Stimulated activated CD4-positive, alpha-beta T cell treated with anti-CD3 and anti-CD28 coated beads, Interleukin-1b, Interleukin-23, amount 100 ng/mL, for 4 hours (primary cell): ENCODE measurements around the gene EPHA2.
"Not testable (repeated sequence)": the region's sequence is repeated elsewhere in the genome, so short reads cannot be mapped to it uniquely, and the experiment has no call there.

Experiments
- DNase-seq, 2 donors: peaks; one replicate each; pipeline ENCODE4 v3.0.0-alpha.2; 2020; ENCODE audit warnings: low read depth in 2 of 2

EPHA2 gene

DNA sequence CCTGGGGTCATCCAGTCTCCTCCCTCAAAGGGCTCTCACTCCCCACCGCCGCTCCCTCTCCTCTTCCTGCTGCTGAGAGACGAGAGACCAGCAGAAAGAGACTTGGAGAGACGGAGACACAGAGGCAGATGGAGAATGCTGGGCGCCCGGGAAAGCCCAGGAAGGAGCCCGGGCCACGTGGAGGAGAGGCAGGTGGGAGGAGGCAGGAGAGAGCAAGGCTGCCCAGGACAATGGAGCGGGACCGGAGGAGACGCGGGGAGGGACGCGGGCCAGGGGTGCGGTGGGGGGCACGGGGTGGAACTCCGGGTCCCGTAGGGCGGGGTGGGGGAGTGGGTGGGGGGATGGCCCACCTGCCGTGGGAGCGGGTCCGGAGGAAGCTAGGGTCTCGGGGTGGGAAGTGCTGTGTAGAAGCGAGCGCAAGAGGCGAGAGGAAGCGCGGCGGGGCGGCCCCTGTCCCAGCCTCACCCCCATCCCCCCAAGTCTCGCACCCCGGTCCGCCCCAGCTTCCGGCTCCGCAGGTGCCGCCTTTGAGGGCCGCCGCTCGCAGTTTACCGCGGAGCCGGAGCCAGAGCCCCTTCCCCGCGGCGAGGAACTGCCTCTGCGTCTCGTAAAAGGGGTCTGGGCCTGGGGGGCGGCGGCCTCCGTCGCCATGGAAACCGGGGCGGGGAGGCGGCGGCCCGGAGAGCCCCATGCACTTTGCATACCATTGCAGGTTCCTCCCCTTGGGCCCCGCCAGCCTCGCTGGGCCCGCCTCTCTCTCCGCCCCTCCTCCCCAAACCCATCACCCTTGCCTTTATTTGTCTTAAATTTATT, 11.7 kb upstream of the EPHA2 start:
- DNase-seq: peak; percentile 50 to 61

DNA sequence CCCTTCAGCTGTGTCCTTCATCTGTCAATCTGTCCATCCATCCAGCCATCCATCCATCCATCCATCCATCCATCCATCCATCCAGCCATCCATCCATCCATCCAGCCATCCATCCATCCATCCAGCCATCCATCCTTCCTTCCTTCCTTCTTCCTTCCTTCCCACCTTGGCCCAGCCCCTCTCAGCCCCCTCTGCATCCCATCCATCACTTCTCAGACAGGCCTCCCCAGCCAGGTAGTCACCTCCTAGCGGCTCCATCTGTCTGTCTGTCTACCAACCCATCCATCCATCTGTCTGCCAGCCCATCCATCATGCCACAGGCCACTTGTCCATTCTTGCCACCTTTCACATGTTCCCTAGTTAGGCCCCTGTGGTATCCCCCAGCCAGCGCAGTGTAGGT, 10.2 kb upstream of the EPHA2 start:
- no peak for DNase-seq

DNA sequence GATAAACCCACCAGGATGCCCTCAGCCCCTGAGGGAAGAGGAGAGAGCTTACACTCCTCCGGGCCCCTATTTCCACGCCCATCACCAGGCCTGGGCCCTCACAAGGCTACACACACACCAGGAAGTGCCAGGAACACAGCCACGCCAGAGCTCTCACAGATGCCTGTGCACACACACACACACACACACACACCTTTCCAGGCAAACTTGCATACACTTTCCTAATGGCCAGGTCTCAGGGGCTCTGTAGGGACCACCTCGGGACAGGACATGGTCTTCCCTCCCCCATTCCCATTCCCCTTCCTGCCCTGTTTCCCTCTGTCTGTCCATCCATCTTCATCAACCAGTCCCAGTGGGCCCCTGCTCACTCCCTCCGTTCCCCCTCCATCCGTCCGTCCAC, 9.7 kb upstream of the EPHA2 start:
- DNase-seq: no peak

DNA sequence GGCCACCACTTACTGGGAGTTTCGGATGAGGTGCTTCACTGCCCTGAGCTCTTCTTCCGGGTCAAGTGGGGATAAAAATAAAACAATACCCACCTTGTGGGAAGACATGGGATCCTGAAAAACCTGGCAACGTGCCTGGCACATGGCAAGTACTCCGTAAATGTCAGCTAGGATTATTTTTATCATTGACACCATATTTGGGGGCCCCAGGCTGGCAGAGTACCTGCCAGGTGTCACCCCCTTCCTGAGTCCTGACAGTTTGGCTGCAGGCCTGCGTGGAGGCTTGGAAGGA, 9.2 kb upstream of the EPHA2 start:
- DNase-seq: no peak

DNA sequence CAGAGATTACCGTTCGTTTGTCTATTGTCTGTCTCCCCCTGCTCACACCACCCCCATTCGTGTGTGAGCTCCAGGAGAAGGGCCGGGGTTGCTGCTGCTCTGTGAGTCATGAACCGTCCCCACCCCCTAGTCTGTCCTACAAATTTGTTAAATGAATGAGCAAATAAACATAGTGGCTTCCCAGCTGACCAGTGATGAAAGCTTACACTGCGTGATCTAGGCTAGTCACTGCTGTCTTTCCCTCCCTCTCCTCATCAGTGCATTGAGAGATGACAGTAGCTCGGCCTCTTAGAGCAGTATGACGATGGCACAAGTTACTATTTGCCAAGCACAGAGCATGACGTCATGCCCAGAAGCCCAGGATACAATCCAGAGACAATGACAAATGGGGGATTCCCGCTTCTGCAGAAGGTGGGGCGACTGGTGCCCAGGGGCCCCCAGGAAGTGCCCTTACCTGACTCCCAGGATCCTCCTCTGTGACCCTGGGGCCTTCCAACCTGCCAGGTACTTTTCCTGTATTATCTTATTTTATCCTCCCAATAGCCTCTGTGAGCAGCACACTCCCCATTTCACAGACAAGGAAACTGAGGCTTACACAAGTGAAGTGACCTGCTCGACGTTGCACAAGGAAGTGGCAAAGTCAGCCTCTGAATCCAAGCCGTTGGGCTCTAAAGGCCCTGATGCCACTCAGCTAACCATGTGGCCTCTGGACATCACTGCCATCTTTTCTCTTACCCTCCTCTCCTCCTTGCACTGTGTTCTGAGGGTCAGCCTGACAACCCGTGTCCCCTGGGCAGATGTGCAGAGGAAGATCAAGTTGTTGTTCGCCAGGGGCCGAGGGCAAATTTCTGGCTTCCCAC, 8.6 kb upstream of the EPHA2 start:
- no peak for DNase-seq

DNA sequence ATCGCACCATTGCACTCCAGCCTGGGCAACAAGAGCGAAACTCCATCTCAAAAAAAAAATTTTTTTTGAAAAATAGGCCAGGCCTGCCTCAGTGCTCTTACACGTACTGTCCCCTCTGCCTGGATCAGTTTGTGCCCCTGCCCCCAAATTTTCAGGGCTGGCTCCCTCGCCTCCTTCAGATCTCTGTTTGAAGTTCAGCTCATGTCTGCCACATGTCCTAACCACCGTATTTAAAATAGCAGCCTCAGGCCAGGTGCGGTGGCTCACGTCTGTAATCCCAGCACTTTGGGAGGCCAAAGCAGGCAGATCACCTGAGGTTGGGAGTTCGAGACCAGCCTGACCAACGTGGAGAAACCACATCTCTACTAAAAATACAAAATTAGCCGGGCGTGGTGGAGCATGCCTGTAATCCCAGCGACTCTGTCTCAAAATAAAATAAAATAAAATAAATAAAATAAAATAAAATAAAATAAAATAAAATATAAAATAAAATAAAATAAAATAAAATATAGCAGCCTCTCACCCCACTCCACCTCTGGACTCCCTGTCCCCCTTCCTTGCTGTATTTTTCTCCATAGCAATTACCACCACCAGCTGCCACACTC, 7.8 kb upstream of the EPHA2 start:
- not testable (repeated sequence) for DNase-seq

DNA sequence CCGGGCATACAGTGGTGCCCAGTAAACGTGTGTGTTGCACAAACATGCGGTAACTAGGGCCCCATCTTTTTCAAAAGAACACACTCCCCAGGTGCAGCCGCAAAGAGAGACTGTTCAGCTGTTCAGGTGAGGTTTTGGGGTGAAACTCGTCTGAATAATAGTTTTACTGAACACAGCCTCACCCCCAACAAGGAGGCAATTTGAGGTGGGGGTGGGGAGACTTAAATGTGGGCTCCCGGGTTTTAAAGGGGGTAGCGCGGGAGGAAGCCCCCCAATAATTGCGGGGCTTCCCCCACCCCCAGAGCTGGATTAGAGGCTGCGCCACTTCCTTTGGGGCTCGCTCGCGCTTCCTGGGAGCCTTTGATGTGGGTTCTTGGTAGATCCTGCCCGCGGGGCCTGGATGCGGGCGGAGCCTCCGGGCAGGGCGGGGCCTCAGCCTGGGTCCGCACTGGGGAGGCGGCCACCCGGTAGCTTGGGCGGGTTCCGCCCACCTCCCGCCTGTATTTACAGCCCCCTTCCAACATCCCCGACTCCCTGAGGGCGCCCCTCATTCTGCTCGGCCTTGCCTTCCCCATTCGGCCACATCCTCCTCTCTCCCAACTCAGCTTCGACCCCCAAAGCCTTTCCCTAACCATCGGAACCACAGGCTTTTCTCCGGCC, 6.4 kb upstream of the EPHA2 start:
- peak; percentile 36 to 52 for DNase-seq

DNA sequence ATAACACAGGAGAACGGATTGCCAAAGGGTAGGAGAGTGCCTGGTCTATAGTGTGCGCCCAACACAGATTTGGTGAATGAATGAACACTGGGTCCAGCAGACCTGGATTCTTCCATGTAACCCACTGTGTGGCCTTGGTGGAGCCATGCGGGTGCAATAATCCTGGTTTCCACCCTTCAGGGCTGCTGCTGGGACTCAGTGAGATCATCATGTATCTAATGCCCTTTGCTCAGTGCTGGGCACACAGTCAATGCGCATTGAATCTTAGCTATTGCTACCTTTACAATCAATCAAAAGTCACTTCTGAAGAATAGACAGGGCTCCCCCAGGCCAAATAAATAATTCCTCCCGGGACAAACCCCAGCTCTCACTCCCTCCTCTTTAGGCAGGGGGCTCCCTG, 5.8 kb upstream of the EPHA2 start:
- DNase-seq: no peak

DNA sequence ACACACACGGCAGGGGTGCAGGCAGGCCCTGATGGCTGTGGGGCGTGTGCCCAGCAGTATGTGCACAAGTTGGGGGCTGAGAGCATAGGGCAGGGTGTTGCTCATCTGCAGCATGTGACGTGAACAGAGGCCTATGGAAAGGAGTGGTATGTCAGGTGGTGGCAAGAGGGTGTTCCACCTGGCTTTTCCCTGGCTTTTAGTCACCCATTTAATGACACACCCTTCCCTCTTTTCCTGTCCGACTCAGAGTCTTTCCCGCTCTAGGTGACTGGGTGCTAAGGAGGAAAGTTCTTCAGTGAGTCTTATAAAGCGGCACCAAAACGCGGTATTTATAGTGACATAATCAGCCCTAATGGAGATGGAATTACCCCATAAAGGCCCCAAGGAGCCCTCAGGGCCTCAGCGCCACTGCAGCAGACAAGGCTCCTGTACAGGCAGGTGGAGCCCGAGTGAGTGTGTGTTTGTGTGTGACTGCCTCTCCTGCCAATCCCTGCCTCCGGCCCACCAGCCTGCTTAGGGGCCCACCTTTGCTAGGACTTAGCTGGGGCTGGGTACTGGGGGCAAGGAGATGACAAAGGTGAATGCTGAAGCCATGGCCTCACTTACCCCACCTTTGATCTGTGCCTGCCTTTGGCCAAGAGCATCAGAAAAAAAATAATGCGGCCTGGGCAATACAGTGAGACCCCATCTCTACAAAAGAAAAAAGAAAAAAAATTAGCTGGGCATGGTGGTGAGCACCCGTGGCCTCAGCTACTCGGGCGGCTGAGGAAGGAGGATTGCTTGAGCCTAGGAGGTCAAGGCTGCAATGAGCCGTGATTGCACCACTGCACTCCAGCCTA, 3.3 kb upstream of the EPHA2 start:
- DNase-seq: no peak

DNA sequence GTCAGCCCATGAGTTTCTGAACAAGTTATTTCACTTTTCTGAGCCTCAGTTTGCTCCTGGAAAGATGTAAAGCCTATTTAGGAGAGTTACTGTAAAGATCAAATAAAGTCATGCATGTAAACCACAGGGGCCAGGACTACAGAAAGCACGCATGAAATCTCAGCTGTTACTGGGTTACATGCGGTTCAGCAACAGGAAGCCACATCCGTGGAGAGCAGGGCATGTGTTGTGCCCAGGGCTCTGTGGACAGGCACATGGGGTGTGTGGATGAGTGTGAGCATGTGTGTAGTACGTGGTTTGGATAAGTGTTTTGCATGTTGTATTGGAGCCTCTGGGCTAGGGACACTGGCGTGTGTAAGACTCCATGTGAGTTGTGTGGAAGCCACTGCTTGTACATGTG, 2.2 kb upstream of the EPHA2 start:
- no peak for DNase-seq

DNA sequence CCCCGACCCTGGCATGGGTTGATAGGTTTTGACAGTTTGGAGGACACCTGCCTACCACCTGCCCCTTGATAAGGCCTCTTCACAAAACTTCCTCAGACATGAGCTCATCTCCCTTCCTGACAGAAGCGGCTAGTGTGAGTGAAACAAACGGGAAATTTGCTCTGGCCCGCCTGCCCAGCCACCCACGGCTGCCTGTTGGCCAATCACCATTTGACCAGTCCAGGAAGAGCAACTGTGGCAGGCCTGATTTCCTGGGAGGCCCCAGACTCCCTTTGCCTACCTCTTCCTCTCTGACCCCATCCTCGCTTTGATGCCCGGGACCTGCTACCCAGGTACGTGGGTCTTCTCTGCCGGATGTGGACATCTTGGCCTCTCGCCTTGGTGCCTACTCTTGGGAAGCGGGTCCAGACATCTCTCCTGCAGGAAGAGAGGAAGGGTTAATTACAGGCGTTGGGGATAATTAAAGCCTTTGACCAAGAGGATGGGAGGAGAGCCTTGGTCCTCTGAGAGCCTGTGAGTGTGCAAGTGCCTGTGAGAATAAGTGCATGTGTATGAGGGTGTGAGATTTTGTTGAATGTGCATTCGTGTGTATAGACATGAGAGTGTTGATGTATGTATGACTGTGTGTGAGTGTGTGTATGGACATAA, 1.1 kb upstream of the EPHA2 start:
- DNase-seq: no peak

DNA sequence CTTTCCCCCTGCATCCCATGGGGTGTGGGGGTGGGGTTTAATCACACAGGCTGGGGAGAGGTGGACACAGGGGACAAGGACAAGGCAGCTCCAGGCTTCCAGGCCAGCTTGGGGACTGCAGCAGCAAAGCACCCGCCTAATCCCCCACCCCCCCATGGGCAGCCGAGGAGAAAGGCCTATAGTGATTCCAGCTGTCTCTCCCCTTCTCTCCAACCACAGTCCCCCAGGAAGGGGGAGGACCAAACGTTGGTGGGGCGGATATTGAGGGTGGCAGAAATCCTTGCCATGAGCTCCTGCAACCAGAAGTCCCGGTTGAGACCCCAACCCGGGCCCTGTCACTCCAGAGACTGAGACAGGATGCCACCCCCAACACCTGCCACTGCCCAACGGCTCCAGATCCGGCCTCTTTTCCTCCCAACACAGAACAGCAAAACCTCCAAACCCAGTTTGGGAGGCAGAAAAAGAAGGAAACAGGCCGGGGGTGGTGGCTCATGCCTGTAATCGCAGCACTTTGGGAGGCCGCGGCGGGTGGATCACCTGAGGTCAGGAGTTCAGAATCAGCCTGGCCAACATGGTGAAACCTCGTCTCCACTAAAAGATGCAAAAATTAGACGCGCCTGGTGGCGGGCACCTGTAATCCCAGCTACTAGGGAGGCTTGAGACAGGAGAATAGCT, 1.7 kb downstream of the EPHA2 start:
- no peak for DNase-seq

DNA sequence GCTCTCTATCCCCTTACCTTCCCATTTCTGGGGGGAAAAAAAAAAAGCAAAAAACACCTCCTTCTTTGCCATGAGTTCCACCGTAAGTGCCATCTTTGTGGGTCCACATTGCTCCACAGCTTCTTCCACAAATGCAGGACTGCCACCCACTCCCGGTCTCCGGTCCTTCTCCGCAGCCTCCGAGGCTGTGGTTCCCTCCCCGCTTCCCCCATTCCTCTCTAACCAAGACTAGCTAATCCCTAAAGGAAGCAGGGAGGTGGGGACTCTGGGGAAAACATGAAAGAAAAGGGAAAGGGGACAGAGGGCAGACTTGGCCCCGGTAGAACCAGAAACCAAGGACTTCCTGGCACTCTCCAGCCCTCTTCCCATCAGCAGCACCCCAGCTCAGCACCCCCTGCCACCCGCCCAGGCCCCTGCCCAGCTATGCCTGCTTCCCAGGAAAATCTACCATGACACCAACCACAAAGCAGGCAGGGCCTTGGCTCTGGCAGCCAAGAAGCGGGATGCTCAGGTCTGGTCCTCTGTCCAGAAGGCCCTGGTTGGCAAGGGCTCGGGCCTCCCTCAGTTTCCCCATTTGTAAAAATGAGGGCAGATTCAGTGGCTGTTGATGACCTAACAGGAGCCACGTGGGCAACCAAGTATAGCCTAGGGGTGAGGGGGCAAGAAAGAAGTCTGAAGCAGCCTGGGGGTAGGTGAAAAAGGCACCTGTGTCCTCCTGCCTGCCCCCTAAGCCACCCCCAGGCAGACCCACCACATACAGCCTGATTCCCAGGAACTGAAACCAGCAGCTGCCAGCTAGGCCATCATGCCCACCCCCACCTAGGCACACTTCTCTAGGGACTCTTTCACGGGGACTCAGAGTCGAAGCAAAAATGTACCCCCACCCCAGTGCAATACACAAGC, 2.5 kb downstream of the EPHA2 start:
- DNase-seq: no peak

DNA sequence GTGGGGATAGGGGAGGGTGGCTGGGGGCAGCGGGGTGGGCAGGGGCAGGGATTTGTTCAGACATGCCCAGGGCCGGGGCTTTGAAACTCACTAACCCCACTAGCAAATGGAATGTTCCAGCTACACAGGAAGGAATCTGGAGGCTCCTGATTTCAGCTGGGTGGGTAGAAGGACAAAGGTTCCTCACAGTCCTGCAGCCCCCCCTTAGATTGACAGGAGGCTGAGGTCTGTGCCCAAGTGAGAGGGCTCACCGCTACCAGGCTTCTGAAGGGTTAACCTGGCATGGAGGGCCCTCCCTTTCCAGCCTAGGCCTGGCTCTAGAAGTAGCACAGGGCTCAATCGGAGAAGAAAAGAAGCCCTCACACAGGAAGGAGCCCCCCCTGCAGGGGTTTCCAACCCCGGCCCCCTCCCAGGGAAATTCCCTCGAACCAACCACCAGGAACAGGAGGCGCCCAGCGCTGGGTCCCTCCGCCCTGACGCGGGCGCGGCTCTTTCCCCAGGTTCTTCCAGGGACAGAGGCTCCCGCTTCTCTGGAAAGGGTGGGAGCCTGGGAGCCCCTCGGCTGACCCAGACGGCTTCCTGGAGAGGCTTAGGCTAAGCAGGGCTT, 3.3 kb downstream of the EPHA2 start:
- no peak for DNase-seq

DNA sequence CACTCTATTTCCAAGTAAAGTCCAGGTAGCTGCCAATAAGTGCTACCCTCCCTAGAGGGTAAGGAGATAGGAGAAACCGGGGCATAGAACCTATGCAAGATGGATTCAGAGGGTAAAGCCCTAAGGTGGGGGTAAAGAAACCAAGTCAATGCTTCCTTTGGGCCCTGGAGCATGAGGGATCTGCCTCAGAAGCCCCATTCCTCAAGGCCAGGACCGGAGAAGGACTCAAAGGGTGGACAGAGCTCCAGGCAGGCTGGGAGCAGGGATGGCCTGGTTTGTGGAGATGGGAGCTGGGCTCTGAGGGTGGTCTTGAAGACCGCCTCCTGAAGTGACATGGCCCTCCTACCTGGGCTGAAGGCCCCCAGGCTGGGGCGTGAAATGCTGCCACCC, 3.9 kb downstream of the EPHA2 start:
- no peak for DNase-seq

DNA sequence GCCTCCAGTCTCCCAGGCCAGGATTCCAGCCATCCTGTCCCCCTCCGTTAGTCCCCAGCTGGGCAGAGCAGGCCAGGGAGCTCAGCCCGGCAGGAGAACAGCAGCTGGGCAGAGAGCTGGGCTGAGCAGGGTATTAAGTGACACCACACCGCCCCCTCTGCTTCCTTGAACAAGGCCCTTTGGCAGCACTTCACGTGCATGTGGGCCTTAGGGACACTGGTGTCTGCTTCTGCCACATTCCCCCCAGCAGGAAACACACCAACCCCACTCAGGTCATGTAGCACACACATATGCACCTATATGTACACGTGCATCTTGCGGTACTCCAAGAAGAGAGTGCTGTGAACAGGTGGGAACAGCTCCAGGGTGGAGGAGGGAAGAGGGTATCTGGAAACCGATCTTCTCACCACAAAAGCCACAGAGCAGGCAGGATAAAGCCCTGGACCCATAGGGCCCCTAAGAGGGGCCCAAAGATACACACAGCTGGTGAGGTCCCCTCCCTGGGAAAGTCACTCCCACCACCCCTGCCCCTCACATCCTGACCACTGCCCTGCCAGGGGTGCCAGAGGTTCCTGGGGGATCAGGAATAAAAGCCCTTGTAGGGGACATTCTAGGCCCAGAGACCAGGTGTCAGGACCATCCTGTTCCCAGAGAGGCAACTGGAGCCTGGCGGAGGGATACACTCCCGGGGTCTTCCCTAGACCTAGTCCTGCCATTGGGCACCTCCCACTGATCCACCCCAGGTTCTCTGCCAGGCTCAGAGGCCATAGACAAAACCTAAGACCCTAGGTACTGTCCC, 4.5 kb downstream of the EPHA2 start:
- no peak for DNase-seq

DNA sequence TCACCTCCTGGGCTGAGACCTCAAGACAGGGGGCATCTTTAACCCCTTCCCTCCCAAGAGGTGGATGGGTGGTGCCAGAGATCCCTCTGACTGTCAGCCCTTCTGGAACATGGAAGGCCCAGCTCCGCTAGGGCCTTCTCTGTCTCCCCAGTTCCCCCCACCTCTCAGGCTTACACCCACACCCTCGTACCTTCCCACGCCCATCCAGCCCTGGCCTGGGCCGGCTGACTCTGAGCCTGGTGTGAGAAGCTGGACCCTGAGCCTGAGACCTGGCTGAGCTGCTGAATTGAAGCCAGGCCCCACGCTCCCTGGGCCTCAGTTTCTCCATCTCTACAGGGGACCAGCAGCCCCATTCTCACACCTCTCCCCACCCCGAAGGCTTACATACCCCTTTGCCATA, 5.4 kb downstream of the EPHA2 start:
- DNase-seq: no peak
